GM21360 (cell line): ENCODE data around the gene RHBDF2.

ENCODE experiments used
- ATAC-seq: cut with Tn5 transposase; IDR thresholded peaks from one replicate; pipeline ENCODE4 v1.9.1; 2021; ENCODE audit warnings: mild to moderate bottlenecking, moderate library complexity; ENCODE audit not compliant: unreplicated experiment

The RHBDF2 gene

GRCh38 chr17:76484228-76484725 is 16.9 kb downstream of the RHBDF2 start:
- ATAC-seq = no peak

DNA sequence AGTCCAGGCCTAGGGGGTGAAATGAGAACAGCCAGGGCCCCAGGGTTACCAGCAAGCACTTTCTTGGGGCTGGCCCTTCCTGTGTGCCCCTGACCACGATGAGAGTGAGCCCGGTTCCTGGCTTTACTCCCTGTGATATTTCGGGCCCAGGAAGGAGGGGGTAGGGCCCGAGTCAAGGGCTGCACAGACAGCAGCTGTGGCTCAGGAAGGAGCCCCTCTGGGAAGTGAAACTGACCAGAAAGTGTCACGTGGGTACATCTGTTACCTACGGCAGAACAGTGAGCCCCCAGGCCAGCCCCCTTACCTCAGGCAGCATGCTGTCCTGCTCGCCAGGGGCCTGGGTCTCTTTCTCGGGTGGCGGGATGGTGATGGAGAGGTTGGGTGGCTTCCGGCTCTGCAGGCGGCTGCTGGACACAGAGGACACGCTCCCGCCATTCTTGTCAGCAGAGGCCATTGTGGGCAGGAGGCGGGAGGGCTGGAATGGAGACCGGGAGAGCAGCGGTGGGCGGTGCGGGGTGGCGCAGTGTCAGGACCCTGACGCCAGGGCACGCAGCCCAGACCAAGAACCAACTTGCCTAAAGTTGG is 20.1 kb downstream of the RHBDF2 start:
- ATAC-seq = peak; percentile 62

- ATAC-seq = no peak
Measured at GRCh38 chr17:76480632-76481031, 20.6 kb downstream of the RHBDF2 start.

GRCh38 chr17:76479515-76480060 is 21.6 kb downstream of the RHBDF2 start:
- ATAC-seq = no peak

DNA sequence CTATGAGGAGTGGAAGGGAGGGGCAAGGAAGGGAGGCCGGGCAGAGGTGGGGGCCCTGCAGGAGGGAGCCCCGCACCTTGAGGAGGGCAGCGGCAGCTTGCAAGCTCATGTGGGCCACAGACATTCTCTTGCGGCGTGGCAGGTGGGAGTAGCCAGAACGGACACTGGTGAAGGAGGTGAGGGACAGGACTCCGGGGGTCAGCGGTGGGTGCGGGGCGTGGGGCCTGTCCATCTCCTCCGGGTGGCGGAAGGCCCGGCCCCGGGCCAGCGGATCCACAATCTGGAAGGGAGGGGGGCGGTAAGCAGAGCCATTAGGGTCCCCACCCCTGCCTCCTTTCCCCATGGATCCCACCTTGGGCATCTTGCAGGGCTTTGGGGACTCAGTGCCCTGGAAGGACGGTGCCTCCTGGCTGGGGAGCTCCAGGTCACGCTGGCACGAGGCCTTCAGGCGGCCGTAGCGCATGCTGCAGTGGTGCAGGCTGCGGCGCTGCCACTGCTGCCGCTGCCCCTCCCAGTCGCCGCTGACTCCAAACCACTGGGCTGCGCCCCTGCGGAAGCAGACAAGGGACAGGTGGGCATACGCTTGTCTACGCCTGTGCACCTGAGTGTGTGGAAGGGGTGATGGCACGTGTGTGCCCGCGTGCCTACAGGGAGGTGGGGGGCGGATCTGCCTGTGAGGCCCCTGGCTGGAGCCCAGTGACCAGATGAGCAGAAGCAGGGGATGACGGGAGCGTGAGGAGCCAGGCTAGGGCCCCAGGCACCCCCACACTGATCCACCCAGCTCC is 22.3 kb downstream of the RHBDF2 start:
- no peak for ATAC-seq

DNA sequence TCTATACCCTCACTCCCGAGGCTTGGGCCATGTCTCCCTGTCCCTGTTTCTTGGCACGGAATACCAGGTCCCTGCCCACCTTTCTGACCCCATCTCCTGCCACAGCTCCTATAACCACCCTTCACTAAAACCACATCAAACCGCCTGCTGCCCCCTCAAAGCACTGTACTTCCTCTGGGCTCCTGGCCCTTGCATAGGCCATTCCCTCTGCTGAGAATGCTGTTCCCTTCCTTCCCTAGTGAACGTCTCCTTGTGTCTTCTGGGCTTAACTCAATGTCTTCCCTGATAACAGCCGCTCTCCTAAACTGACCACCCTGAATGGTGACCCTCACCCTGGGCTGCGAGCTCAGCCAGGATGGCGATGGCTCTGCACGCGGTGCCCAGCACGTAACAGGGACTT is 23.1 kb downstream of the RHBDF2 start:
- no peak for ATAC-seq

DNA sequence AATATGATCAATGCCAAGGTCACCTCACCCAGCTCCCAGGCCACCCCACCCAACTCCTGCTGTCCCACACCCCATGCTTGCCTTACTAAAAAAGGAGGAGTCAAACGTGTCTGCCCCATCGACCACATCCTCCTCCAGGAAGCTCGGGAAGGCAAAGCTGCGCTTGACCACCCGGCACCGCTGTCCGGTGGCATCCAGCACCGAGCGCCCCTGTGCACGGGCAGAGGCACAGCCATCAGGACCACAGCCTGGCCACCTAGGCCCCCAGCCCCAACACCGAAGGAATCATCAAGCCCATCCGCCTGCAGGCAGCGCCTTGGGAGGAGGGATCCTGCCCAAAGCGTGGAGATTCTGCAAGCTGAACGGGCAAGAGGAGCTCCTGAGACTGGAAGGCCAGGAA is 23.6 kb downstream of the RHBDF2 start:
- ATAC-seq = no peak

GRCh38 chr17:76476736-76477135 is 24.5 kb downstream of the RHBDF2 start:
- ATAC-seq = no peak

- no peak for ATAC-seq
Measured at GRCh38 chr17:76475302-76475701, 25.9 kb downstream of the RHBDF2 start.

DNA sequence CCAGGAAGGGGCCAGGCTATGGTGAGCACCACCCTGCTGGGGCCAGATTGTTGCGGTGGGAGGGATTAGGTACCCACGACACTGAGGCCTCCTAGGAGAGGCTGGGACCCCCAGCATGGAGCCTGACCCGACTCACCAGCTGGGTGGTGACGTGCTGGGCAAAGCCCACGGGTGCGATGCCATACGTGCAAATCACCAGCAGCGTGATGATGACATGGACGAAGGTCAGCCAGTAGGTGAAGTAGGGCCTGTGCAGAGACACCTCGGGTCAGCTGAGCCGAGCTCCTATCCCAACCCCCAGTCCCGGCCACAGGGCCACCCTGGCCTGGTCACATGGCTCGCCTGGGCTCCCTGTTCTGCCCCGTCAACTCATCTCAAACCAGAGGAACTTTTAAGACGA is 26.3 kb downstream of the RHBDF2 start:
- ATAC-seq = no peak

GRCh38 chr17:76474238-76474637 is 27.0 kb downstream of the RHBDF2 start:
- ATAC-seq = no peak

DNA sequence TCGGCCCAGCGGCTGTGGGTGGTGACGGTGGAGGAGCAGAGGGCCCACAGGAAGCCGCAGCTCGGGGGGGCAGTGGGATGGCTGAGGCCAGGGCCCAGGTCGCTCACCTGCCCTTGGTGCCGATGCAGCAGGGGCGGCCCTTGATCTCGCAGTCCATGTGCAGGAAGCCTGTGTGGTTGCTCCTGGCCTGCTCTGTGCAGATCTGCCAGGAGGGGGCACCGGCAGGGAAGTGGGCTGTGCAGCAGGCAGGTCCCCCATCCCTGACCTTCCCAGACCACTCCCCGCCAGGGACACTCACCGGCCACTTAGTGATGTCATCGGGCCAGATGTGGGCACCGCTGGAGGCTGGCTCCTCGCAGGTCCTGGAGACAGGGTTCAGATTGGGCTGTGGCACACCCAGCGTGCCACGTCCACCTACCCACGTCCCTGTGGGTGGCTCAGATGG is 27.7 kb downstream of the RHBDF2 start:
- ATAC-seq = no peak

DNA sequence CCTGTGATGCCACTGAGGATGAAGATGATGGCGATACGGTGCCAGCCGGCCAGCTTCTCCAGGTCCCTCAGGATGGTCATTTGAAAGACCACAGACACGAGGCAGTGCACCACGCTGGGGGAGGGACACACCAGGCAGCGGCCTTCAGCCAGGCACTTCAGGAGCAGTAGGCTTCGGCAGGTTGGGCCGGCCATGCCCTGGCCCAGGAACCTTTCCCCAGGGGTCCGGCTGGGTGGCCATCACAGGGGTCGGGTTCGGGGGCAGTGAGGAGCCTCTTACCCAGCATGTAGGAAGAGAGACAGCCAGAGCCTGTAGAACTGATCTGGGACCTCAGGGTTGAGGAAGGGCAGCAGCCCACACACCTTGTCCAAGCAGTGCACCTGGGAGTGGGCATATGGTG is 28.5 kb downstream of the RHBDF2 start:
- no peak for ATAC-seq

DNA sequence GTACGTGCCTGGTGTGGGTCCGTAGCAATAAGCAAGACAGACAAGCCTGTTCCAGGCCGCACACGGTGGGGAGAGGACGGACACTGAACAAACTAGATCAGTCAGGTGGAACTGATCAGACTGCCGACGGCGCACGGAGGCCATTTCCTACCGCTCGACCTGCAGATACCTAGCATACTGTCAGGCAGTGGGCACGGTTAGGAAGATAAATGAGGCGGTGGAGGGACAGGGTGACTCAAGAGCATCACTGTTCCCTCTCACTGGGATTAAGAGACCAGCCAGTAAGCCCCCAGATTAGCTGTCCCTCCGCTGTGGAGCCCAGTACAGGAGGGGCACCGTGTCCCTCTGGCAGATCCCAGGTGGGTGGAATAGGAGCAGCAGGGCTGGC is 29.0 kb downstream of the RHBDF2 start:
- ATAC-seq = no peak

DNA sequence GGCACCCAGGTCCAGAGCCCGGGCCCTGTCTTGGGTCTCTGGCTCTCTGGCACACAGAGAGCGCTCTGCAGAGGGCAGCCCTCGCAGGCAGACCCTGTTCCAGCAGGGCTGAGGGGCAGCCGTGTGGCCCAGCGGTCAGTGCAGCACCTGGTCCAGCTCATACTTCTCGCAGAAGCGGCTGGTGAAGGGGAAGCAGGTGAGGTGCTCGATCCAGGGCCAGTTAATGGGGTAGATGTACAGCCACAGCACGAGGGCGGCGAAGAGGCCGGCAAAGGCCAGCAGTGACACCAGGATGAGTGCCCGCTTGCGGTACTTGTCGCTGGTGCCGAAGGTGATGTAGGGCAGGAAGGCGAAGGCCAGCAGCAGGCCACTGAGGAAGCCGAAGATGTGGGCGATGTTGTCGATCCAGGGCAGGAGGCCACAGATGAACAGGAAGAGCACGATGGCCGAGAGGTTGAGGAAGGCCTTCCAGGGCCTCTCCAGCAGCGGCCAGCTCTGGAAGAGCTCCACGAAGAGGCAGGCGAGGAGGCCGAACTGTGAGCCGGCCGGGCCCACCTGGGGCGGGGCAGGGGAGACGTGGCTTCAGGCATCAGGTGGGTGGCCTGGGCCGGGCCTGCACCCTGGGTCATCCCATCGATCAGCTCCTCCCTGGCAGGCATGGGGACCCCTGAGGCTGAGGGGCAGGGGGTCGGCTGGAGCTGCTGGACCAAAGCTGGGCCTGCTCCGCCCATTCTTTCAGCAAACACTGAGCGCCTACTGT is 29.5 kb downstream of the RHBDF2 start:
- ATAC-seq = no peak

DNA sequence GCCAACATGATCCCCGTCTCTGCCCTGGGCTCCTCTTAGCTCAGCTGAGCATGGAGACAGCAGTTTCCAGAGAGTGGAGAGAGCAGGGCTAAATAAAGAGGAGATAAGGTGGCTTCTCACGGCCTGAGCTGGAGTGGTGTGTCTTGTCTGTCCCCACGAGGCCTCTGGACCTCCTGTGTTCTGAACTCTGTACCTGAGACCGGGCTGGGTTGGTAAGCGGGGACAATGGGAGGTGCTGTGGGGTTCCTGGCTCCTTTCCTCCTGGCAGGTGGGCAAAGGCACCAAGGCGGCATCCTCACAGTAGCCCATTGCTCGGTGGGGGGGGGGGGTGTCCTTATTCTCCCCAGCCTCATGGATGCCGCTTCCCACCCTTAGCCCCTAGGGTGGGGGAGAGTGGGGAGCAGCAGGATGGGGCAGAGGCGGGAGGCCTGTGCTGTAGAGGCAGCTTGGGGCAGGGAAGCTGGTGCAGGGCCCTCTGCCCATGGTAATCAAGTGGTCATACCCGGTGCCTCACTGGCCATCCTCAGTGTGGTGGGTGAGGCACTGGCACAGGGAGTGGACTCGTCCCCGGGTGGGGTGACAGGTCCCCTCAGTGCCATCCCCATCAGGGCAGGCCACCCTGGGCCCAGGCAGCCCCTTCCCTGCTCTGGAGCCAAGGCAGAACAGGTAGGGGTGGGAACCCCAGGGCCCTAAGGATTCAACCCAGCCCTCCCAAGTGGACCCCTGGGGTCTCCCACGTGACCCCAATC is 31.1 kb downstream of the RHBDF2 start:
- ATAC-seq = no peak

DNA sequence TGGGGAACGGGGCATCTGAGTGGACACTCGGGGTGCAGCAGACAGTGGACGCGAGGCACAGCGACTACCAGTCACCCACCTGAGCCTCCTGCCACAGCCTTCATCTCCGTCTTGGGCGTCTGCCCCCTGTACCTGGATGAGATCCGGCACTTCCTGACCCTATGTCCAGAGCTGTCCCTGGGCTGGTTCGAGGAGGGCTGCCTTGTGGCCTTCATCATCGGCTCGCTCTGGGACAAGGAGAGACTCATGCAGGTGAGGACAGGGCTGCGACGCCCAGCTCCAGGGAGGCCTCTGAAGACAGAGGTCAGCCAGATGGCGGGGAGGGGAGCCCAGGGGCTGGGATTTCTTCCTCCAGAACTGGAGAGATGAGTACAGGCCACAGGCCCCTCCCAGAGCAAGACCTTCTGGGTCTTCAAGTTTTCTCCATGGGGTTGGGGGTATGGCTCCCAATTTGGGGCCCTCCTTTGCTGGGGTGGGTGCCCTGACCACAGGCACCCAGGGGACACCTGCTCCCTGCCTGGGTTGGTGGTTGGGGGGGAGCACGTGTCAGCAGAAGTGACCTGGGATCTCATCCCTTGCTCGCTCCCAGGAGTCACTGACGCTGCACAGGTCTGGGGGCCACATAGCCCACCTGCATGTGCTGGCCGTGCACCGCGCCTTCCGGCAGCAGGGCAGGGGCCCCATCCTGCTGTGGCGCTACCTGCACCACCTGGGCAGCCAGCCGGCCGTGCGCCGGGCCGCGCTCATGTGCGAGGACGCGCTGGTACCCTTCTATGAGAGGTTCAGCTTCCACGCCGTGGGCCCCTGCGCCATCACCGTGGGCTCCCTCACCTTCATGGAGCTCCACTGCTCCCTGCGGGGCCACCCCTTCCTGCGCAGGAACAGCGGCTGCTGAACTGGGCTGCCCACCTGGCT is 31.9 kb downstream of the RHBDF2 start:
- ATAC-seq = no peak

DNA sequence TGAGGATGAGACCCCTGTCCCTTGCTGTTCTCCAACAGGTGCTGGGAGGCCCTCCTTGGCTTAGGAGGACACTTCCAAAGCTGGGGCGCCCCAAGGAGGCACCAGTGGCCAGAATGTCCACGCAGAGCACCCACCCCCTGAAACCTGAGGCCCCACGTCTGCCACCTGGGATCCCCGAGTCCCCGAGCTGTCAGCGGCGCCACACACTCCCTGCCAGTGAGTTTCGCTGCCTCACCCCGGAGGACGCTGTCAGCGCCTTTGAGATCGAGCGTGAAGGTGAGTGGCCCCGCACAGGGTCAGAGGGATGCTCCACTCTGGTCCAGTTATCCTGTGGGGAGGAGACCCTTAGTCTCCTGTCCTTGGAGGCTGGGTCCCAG is 32.6 kb downstream of the RHBDF2 start:
- no peak for ATAC-seq

DNA sequence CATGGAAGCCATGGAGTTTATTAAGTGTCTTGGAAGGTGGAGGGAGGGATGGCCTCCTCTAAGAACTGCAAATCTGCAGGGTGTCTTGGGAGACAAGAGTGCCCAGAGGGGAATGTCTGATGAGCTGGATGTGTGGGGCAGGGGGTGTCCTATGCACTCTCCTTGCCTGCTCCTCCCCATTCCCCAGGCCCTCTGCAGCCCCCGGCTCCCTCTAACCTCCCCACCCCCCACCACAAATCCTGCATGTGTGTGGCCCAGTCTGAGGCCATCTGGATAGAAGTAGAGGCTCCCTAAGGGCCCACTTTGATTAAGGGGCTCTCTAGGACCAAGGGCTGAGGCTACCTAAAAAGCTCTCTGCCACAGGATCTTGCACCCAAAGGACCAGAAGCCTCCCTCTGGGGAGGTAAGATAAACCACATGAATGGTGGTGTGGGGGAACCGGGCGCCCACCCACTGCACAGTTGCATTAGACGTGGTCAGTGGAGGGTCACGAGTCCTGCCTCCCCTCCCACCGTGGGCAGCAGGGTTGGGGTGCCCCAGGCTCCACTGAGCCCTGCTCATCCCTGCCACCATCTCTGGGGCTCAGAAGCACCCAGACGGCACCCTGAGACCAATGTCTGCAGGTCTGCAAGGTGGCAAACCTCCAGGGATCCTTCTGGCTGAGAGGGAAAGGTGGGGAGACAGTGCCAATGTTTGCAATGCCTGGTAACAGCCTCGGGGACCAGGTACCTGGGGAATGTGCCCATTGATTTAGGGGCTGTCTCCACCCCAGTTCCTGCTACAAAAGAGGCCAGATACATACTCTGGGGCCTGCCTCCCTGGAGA is 33.2 kb downstream of the RHBDF2 start:
- ATAC-seq = no peak
